ENCODE data around the gene TSC1.

DNA sequence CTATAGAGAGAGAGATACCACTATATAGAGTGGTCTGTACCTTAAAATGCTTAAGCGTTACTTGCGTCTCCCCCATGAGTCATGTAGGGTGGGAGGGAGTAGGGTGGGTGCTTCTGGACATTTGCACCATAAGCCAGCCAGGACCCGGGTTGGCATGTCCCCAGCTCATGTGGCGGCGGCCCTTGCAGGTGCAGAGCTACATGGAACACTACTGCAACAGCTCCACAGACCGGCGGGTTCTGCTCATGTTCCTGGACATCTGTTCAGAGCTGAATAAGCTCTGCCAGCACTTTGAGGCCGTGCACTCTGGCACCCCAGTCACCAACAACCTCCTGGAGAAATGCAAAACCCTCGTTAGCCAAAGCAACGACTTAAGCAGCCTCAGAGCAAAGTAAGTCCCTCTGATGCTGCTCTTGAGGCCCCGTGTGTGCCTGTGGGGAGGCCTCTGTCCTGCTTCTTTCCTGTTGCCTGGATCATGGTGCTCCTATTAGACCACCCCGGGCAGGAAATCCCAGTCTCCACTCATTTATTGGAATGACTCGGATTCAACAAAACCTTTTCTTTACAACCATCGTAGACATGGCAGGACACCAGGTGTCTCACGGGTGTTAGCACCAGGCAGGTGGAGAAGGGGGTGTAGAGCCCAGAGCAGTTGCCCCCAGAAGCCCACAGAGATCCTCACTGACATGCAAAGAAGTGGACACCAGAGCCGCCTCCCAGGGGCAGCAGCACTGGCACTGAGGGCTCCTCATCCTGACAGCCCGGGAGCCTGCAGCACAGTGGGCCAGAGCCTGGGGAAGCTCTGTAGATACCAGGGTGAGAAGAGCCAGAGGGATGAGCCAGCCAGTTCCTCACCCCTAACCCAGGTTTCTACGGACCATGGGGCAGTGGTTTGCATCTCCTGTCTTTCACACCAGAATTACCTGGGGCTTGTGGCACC lies 57.0 kb downstream of the TSC1 start:
- TF ChIP-seq, protein P1, sequence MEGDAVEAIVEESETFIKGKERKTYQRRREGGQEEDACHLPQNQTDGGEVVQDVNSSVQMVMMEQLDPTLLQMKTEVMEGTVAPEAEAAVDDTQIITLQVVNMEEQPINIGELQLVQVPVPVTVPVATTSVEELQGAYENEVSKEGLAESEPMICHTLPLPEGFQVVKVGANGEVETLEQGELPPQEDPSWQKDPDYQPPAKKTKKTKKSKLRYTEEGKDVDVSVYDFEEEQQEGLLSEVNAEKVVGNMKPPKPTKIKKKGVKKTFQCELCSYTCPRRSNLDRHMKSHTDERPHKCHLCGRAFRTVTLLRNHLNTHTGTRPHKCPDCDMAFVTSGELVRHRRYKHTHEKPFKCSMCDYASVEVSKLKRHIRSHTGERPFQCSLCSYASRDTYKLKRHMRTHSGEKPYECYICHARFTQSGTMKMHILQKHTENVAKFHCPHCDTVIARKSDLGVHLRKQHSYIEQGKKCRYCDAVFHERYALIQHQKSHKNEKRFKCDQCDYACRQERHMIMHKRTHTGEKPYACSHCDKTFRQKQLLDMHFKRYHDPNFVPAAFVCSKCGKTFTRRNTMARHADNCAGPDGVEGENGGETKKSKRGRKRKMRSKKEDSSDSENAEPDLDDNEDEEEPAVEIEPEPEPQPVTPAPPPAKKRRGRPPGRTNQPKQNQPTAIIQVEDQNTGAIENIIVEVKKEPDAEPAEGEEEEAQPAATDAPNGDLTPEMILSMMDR (conservative IDR thresholded peaks at IDR 0.05; ENCODE audit: low read length), result no peak
- no peak for TF ChIP-seq EZH2phosphoT487 (IDR thresholded peaks at IDR 0.05; ENCODE audit: borderline replicate concordance, low read depth, low read length)

All from OCI-LY7 (cell line).